Right lung (tissue), 5 donors: ENCODE measurements around the gene FAM83C. TPM values are rescaled to one million over a fixed set of nuclear protein-coding genes. Genes with fewer than 3 reads are reported as not detected.
"Not testable (repeated sequence)": the region's sequence is repeated elsewhere in the genome, so short reads cannot be mapped to it uniquely, and the experiment has no call there.

Experiments
- DNase-seq, 2 donors: peaks; one replicate each; pipeline ENCODE4 v3.0.0-alpha.2; 2013
- polyA plus RNA-seq, 5 donors: library from polyadenylated mRNA; unstranded; fragments of 120-200 nt; gene quantifications; one replicate each; pipeline versions ENCODE4 v1.2.1 to v1.2.3, GENCODE V29; 2013; ENCODE audit warnings: inconsistent platforms in 1 of 5, low replicate concordance in 1 of 5; ENCODE audit not compliant: insufficient read length in 5 of 5, insufficient read depth in 1 of 5

FAM83C gene
- polyA plus RNA-seq, 5 donors = 0.05 TPM; not detected in 4

DNA sequence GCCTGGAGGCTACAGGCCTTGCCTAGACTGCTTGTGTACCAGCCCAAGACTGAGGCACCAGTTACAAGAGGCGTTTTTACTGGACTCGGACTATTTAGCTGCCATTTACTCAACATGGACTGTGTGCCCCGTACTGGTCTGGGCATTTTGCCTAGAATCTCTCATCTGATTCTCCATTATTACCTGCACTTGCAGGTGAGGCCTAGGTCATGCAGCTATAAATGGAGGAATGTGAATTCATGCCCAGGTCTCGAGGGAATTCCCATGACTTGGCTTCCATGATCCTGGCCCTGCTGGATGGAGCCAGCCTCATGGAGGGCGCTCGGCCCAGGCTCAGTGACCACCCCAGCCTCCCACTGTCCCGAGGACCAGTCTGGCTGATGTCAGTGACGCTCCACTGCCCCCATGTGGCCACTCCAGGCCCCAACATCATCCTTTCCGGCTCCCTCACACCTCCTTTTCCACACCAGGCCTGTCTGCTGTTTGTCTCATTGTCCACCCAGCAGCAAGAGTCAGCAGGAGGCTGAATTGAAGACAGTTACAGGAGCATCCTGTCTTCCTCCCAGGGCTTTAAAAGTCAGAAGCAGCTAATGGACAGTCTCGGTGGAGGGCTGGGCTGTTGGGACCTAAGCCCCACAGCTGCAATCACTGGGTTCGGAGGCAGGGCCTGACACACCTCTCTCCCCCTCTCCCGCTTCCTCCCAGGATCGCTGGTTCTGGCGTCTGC lies 23.0 kb downstream of the FAM83C start:
- DNase-seq = peak in 1 of 2 donors; percentile 47

DNA sequence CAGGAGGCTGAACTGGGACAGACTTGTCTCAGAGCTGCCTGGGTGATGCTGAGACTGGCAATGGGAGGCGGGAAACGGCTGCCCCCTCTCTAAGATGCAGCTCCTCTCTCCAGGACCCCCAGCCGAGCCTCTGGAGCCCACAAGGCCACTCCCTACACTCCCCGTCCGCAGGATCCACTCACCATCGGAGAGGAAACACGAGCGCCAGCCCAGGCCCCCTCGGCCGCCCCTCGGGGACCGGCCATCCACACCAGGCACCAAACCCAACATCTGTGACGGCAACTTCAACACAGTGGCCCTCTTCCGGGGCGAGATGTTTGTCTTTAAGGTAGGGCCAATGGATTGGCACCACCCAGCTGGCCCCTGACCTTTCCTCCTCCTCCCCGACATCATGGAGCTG lies 25.1 kb downstream of the FAM83C start:
- DNase-seq = no peak

DNA sequence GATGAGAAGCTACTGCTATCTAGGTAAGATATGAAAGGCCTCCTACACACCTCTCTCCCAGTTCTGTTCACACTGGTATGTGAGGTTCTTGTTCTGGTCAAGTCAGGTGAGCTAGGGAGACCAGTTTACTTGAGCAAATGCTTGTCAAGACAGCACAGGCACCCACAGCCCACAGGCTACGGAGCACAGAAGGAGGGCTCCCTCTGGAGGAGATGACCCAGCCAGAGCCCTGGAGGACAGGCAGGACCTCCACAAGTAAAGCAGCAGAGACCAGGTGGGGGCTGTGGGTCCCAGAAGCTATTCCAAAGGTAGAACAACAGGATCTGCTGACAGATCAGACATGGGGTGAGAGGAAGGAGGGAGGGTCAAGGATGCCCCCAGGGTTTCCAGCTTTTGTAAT lies 27.5 kb downstream of the FAM83C start:
- no peak for DNase-seq

DNA sequence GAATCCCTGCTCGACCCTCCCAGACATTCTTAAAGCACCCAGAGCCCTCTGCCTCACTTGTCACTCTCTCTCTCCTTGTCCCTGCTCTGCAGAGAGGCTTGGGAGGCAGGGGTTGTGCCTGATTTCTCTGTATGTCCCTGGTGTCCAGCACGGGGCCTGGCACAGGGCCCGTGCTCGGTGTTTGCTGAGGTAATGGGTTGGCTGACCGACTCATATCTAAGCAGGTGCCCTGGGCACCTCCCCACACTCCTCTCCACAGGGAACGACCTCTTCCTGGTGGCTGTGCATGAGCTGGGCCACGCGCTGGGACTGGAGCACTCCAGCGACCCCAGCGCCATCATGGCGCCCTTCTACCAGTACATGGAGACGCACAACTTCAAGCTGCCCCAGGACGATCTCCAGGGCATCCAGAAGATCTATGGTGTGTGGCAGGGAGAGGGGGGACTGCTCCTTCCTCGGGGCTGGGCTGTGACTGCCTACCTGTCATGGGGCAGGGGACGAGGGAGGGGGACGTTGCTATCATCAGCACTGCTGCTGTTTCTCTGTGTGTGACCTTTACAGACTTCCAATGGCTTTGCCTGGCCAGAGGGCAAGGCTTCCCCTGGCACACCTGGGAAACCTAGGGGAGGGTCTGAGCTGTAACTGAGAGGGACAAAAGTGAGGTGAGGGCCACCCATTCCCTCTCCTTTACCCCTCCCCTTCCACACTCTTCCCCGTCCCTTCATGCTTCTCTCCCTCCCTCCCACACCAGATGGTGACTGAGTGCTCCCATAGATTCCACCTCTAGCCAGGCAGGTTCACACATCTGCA lies 28.5 kb downstream of the FAM83C start:
- DNase-seq = no peak

DNA sequence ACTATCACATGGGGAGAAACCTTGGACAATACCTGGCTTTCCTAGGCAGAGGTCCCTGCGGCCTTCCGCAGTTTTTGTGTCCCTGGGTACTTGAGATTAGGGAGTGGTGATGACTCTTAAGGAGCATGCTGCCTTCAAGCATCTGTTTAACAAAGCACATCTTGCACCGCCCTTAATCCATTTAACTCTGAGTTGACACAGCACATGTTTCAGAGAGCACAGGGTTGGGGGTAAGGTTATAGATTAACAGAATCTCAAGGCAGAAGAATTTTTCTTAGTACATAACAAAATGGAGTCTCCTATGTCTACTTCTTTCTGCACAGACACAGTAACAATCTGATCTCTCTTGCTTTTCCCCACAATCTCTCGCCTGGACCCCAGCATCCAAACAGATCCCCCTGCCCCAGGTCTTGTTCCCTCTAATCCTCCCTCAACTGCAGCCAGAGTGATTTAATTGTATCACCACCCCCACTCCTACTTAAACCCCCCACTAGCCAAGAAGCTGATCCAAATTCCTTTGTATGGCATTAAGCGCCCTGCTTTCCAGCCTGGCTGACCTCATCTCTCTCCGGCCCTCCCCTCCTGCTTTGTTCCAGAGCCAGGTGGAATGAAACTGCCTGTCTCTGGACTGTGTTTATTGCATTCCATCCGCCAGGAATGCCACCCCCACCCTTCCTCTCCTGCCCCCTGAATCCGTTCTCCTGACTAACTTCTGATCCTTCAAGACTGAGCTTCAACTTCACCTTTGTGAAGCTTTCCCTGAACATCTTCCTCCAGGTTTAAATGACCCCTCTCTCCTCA lies 29.3 kb downstream of the FAM83C start:
- peak; percentile 47 to 54 for DNase-seq

DNA sequence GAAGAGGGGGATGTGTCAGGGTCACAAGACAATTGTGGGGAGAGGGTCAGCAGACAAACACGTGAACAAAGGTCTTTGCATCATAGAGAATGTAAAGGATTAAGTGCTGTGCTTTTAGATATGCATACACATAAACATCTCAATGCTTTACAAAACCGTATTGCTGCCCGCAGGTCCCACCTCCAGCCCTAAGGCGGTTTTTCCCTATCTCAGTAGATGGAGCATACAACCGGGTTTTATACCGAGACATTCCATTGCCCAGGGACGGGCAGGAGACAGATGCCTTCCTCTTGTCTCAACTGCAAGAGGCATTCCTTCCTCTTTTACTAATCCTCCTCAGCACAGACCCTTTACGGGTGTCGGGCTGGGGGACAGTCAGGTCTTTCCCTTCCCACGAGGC lies 29.9 kb downstream of the FAM83C start:
- not testable (repeated sequence) for DNase-seq

DNA sequence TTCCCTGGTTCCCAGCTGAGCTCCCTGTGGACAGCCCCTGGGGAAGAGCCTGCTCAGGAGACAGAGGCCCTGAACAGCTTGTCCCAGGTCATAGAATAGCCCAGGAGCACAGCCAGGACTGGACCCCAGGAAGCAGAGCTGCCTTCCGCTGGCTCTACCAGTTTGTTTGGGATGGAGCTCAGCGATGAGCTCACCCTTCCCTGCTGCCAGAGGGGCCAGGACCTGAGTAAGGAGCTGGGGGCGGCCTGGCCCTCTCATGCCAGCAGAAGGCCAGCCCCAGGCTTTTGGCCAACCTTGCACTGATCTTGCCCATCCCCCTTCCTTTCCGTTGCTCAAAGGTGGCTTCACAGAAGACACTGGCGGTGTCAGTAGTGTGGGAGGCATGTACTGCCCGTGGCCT lies 31.8 kb downstream of the FAM83C start:
- no peak for DNase-seq

DNA sequence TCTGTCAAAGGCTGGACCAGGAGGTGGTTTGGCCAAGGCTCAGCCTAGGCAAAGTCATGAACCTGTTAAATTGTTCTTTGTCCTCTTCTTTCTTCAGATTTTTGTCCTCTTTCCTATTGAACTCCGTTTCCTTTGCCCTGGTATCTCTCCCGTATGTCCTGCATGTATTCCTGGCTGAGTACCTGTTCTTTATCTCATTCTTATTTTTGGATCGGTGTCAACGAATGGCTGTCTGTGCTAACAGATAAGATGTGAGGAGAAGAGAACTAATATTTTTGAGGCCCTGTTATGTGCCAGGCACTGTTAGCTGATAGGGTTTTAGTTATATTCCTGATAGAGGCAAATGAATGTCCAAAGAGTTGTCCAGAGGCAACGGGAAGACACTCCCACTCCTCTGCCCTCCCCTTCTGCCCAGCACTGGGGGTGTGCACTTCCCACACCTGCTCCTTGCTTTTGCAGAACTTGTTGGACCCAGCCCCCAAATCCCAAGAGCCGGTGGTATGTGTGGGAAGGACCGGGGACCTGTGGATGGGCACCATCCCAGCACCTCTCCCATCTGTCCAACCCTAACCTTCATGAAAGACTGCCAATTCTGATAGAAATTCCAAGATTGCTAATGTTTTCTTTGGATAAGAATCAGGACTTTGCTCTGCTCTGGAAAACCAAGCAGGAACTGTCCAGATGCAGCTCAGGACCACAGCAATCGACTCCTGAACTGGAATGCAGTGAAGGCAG lies 34.9 kb downstream of the FAM83C start:
- no peak for DNase-seq

DNA sequence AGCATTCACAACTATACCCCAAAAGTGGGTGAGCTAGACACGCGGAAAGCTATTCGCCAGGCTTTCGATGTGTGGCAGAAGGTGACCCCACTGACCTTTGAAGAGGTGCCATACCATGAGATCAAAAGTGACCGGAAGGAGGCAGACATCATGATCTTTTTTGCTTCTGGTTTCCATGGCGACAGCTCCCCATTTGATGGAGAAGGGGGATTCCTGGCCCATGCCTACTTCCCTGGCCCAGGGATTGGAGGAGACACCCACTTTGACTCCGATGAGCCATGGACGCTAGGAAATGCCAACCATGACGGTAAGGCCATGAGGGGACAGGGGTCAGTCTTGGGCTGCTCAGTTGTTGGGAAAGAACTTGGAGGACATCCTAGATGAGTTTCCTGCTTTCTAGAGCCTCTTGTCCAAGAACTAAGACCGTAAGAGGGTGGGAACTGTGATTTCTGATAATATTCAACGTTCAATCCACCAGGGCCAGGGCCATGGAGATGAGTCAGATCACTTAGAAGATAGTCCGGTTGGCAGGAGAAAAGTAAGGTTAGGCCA lies 37.7 kb downstream of the FAM83C start:
- DNase-seq = no peak

DNA sequence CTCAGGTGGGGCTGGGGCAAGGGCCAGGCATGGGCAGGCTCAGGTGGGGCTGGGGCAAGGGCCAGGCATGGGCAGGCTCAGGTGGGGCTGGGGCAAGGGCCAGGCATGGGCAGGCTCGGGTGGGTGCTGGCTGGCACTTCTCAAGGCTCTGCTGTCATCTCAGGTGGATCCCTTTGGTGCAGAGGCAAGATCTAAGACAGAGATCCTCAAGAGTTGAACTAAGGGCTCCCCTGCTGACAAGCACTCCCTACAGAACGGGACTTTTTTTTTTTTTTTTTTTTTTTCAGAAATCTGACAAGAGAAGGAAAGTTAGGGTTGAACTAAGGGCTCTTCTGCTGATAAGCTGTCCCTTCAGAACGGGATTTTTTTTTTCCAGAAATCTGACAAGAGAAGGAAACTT lies 39.2 kb downstream of the FAM83C start:
- no peak for DNase-seq

DNA sequence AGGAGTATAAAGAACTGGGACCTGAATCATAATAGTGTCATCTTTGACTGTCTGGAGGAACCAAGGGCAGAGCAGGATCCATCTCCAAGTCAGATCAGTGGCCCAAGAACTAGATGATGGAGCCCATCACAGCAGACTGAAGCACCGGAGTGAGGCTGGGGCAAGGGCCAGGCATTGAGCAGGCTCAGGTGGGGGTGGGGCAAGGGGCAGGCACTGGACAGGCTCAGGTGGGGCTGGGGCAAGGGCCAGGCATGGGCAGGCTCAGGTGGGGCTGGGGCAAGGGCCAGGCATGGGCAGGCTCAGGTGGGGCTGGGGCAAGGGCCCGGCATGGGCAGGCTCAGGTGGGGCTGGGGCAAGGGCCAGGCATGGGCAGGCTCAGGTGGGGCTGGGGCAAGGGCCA lies 39.6 kb downstream of the FAM83C start:
- not testable (repeated sequence) for DNase-seq

DNA sequence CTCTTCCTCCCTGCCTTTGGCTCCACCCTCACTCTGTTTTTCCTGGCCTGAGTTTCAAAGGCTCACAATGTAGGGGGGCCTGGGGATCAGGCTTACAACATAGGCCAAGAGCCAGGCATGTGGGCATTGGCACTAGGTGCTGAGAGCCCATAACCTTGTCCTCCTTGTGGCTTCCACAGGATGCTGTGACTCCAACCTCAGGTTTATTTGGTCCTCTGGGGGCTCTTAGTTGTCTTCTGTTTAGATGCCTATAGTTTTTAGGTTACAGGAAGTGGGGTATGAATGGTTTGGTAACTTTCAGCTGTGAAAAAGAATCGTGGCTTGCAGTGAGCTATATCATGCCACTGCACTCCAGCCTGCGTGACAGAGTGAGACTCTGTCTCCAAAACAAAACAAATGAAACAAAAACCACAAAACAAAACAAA lies 40.2 kb downstream of the FAM83C start:
- DNase-seq = no peak

DNA sequence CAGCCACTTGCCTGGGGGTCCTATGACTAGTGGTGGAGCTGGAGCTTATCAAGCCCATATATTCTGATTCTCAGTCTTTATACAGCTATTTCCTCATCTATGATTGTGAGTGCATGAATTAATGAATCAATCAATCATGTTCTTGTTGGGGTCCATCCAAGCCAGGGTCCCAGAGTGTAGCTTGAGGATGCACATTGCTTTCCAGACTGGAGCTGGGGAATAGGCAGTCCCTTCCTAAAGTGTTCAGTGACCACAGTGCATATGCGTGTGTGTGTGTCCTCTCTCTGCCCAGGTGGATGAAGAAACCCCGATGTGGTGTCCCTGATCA lies 40.6 kb downstream of the FAM83C start:
- no peak for DNase-seq

DNA sequence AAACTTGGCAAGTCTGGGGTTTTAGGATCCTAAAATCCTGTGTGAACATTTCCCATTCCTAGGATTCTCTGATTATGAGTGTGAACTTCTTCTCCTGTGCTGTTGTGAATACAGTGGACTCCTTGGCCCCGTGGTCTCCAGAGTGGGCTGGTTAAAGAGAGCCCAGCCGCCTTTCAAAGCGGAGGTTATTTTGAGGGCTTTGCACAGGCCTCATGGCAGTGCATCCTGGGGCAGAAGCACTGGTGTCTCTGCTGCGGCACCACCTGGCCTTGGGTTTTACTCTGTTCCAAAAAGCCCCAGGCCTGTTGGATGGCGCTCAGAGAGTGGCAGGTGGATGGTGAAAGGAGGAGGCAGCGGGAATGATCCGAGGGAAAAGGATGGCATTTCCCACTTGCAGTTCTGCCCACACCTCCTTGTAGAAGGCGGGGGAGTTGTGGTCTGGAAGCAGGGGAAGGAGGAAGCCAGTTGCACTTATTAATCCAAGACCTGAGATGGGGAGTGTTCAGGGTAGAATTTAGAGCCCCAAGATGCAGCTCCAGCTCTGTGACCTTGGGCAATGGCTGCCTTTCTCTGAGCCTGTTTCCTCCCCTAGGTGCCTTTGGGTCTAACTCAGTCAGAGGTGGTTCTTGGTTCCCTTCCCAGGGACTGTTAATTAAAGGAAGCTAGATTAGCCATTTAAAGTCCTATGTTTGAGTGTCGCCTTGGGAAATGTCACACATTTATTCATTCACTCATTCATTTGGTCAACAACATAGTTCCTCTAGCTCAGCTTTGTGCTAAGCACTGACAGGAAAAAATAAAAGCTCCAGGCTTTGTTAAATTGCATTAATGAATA lies 43.4 kb downstream of the FAM83C start:
- no peak for DNase-seq

DNA sequence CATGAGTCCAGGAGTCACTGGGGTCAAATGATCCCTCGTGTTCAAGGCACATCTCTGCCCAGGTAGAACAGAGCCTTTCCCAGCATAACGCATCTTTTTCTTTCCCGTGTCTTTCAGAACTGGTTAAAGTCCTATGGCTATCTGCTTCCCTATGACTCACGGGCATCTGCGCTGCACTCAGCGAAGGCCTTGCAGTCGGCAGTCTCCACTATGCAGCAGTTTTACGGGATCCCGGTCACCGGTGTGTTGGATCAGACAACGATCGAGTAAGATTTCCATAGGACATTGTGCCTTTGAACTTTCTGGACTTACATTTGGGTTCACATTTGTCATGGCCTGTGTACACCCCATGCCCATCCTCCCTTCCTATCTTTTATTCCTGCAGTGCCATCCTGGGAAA lies 45.5 kb downstream of the FAM83C start:
- DNase-seq = no peak

DNA sequence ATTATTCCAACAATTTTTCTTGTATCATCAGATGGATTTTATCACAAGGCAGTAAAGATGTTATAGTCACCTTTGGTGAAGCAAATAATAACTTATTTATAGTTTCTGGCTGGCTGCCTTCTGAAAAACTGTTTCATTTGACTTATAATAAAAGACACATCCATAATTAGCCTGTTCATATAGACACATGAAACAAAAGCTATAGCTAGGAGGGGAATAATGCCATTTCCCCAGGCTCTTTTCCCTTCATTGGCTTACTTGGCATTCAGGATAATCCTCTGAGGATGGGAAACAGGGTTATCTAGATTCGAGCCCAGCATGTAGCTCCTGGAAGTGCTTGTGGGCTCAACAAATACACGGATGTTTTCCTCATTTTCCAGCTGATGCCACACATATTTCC lies 48.2 kb downstream of the FAM83C start:
- no peak for DNase-seq

DNA sequence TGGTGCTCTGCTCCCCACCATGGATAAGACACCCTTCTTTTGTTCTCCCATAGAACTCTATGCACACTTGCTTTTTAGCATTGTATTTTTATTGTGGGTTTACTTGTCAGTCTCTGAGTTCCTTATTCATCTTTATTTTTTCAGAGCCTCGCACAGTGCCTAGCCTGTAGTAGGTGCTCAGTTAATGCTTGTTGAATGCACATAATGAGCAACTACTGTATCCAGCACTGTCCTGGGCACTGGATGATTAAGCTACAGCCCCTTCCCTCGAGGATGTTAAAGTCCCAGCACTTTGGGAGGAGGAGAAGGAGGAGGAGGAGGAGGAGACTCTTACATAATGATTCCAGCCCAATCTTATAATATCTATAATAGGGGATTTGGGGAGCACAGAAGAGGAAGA lies 48.9 kb downstream of the FAM83C start:
- DNase-seq = no peak

DNA sequence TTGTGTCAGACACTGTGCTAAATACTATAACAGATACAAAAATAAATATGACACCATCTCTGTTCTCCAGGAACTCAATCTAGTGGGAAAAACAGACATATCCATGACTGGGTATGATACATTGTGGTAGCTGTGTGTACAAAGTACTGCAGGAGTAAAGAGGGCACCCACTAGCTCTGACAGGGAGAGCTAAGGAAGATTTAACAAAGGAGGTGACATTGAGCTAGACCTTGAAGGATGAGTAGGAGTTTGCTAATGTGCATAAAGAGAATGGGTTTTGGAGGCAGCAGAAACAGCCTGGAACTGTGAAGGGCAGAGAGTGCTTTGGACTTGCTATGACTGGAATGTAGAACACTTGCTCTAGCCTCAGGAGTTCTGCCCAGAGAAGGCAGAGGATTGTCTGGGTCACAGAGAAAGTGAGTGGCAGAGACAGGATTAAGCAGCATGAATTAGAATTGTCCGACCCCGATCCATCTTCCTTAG lies 51.4 kb downstream of the FAM83C start:
- no peak for DNase-seq

DNA sequence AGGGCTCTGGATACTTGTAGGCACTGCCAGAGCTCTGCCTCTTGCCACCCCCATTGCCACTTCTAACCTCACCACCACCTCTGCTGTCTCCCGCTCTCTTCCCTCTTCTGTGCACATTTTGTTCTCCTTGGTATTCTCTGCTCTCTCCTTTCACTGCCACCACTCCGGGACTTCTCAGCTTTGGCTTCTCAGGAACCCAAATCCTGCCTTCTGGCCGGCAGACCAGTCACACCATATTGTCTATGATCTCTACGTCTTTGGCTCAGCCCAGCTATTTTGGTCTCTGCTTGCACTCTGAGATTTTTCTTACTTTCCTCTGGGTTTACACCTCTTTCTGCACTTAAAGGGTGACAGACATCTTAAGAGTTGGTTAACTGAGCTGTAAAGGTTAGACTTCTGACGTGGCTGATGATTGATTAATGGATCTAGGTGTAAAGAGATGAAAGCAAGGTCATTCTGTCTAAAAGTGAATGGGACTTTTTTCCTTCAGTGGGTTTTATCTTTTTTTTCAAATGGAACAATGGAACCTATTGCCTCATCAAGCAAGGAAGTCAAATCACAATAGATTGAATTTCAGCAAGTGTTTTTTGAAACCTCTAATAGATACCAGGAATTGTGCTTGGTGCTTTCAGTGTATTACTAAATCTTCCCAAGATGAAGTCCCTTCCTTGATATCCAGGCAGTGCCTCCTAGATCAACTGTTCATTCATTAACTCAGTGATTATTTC lies 52.0 kb downstream of the FAM83C start:
- DNase-seq = no peak

DNA sequence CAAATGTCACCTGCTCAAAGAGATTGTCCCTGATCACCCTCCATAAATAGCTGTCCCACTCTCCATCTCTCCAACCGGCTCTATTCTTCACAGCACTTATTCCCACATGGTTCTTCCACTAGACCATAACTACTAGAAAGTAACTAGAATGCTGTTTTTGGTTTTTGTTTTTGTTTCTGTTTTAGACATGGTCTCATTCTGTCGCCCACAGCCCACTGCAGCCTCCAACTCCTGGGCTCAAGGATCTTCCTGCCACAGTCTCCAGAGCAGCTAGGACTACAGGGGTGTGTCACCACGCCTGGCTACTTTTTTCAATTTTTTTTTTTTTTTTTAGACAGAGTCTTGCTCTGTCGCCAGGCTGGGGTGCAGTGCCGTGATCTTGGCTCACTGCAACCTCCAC lies 53.5 kb downstream of the FAM83C start:
- no peak for DNase-seq
